Stimulated activated CD4-positive, alpha-beta T cell treated with anti-CD3 and anti-CD28 coated beads, Interleukin-1b, Interleukin-23, amount 100 ng/mL, for 4 hours (primary cell): ENCODE data around the gene ADAMTS16.

Experiments
- DNase-seq, 2 donors: peaks; one replicate each; pipeline ENCODE4 v3.0.0-alpha.2; 2020; ENCODE audit warnings: low read depth in 2 of 2

The ADAMTS16 gene

GRCh38 chr5:5278815-5279381 is 138.8 kb downstream of the ADAMTS16 start:
- no peak for DNase-seq

GRCh38 chr5:5285906-5286305 is 145.8 kb downstream of the ADAMTS16 start:
- no peak for DNase-seq

- no peak for DNase-seq
Observed at GRCh38 chr5:5287419-5287818, 147.3 kb downstream of the ADAMTS16 start.

GRCh38 chr5:5288201-5288600 is 148.1 kb downstream of the ADAMTS16 start:
- no peak for DNase-seq

- no peak for DNase-seq
Observed at GRCh38 chr5:5289537-5289936, 149.4 kb downstream of the ADAMTS16 start.

- DNase-seq, result no peak
Observed at GRCh38 chr5:5290674-5291334, 150.7 kb downstream of the ADAMTS16 start.

GRCh38 chr5:5291357-5291756 is 151.2 kb downstream of the ADAMTS16 start:
- DNase-seq, result no peak

GRCh38 chr5:5293029-5293428 is 152.9 kb downstream of the ADAMTS16 start:
- DNase-seq, result no peak

- DNase-seq, result no peak
Observed at GRCh38 chr5:5294429-5294828, 154.3 kb downstream of the ADAMTS16 start.

- no peak for DNase-seq
Observed at GRCh38 chr5:5295351-5295750, 155.2 kb downstream of the ADAMTS16 start.

- no peak for DNase-seq
Observed at GRCh38 chr5:5296051-5296450, 155.9 kb downstream of the ADAMTS16 start.

- no peak for DNase-seq
Observed at GRCh38 chr5:5297432-5298067, 157.4 kb downstream of the ADAMTS16 start.

- DNase-seq, result no peak
Observed at GRCh38 chr5:5298068-5298633, 158.0 kb downstream of the ADAMTS16 start.

- DNase-seq, result no peak
Observed at GRCh38 chr5:5298841-5299541, 158.9 kb downstream of the ADAMTS16 start.

- DNase-seq, result no peak
Observed at GRCh38 chr5:5301176-5301575, 161.0 kb downstream of the ADAMTS16 start.

- no peak for DNase-seq
Observed at GRCh38 chr5:5302201-5302600, 162.1 kb downstream of the ADAMTS16 start.

- DNase-seq, result no peak
Observed at GRCh38 chr5:5303242-5303641, 163.1 kb downstream of the ADAMTS16 start.

GRCh38 chr5:5304361-5305020 is 164.4 kb downstream of the ADAMTS16 start:
- DNase-seq, result no peak

GRCh38 chr5:5306696-5307095 is 166.6 kb downstream of the ADAMTS16 start:
- no peak for DNase-seq

- DNase-seq, result no peak
Observed at GRCh38 chr5:5308319-5308718, 168.2 kb downstream of the ADAMTS16 start.

- DNase-seq, result no peak
Observed at GRCh38 chr5:5309645-5310044, 169.5 kb downstream of the ADAMTS16 start.

- DNase-seq, result no peak
Observed at GRCh38 chr5:5313101-5313635, 173.0 kb downstream of the ADAMTS16 start.
